Measurements from ENCODE around the gene NENF. TPM values are rescaled to one million over a fixed set of nuclear protein-coding genes. Genes with fewer than 3 reads are reported as not detected.
"Not testable (repeated sequence)": the region's sequence is repeated elsewhere in the genome, so short reads cannot be mapped to it uniquely, and the experiment has no call there.

Gene NENF
- total RNA-seq, 4 donors from 2014 or later = 42.8 to 113 (median 75.7) TPM

DNA sequence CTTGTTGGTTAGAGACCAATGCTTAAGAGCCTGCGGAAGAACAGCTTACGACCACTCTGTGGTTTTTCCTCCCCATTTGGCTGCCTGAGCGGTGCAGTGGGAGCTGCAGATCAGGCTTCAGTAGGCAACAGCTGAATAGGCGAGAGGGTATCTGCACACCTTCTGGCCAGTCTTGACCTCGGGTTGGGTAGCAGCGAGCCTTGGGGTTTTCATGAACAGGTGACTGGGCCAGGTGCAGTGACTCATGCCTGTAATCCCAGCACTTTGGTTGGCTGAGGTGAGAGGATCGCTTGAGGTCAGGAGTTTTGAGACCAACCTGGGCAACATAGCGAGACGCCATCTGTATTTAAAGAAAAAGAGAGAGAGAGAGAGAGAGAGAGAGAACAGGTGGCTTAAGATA is 41.0 kb downstream of the NENF start:
- WGBS, 2 donors (ENCODE audit: low coverage in 1 of 2) = 70 to 93% methylated on average over 2 to 5 of the region's 9 CpGs
- no peak for TF ChIP-seq POLR2A (IDR thresholded peaks at IDR 0.05)
- H3K36me3 ChIP-seq = no peaks in the 10 kb centered on the region
- no peak overlapping the region for H3K27ac ChIP-seq
- peaks cover 0 to 26% (median 11%) of the 10 kb centered on the region in 3 donors for H3K4me1 ChIP-seq
- H3K27me3 ChIP-seq = no peaks in the 10 kb centered on the region
- H3K4me3 ChIP-seq = no peak overlapping the region
- H3K9me3 ChIP-seq = no peaks in the 10 kb centered on the region
- ATAC-seq = no peak

- Histone ChIP-seq H3K27me3 (no peaks in the 10 kb centered on the region), H3K27ac (no peak overlapping the region), H3K36me3 (no peaks in the 10 kb centered on the region), H3K9me3 (no peaks in the 10 kb centered on the region), H3K4me1 (peaks cover 0 to 17% (median 5%) of the 10 kb centered on the region in 3 donors), H3K4me3 (no peak overlapping the region)
- TF ChIP-seq EP300 (IDR thresholded peaks at IDR 0.05) (no peak), POLR2A (IDR thresholded peaks at IDR 0.05) (no peak), POLR2AphosphoS5 (IDR thresholded peaks at IDR 0.05) (no peak), CTCF (IDR thresholded peaks at IDR 0.05) (no peak)
- WGBS, 2 donors (ENCODE audit: low coverage in 1 of 2) = 60 to 80% methylated on average over 1 to 4 of the region's 4 CpGs
- no peak for ATAC-seq
These were observed 42.4 kb downstream of the NENF start for GRCh38 chr1:212475151-212475550.

- ATAC-seq, H3K9me3 ChIP-seq, H3K36me3 ChIP-seq, H3K4me3 ChIP-seq, H3K27ac ChIP-seq, H3K27me3 ChIP-seq: not testable (repeated sequence)
- 80 to 89% methylated on average over 1 of the region's 3 CpGs for WGBS, 2 donors (ENCODE audit: low coverage in 1 of 2)
- peaks cover 0 to 10% (median 0%) of the 10 kb centered on the region in 3 donors for H3K4me1 ChIP-seq
These were observed 43.1 kb downstream of the NENF start for GRCh38 chr1:212475831-212476230.

DNA sequence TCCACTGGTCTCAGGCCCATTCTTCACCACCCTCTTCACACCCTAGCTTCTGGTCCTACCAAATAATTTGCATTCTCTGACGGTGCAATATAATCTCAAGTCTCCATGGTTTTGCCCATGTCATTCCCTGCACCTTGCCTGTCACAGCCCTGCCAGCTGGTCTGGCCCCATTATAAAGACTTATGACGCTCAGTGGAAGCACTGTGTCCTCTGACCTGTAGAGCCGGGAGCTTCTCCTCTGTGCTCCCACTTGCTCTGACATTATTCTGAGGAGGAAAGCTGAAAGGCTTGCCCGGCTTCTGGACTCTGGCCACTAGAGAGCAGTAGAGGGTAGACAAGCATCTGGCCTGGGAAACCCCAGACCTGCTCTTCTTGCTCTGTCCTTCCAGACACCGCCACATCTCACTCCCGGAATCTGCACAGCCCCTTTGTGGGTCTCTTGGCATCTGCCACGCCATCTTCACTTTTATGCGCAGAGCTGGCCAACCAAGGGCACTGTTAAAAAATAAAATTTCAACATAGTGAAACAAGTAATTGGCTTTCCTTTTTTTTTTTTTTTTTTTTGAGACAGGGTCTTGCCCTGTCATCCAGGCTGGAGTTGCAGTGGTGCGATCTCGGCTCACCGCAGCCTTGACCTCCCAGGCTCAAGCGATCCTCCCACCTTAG is 44.4 kb downstream of the NENF start:
- H3K4me1 ChIP-seq = peaks cover 0 to 8% (median 0%) of the 10 kb centered on the region in 3 donors
- TF ChIP-seq CTCF (IDR thresholded peaks at IDR 0.05) = peak; percentile 86 to 93 (median 88)
- no peak for TF ChIP-seq POLR2AphosphoS5 (IDR thresholded peaks at IDR 0.05)
- no peak overlapping the region for H3K4me3 ChIP-seq
- no peaks in the 10 kb centered on the region for H3K9me3 ChIP-seq
- no peaks in the 10 kb centered on the region for H3K27me3 ChIP-seq
- H3K36me3 ChIP-seq = no peaks in the 10 kb centered on the region
- no peak overlapping the region for H3K27ac ChIP-seq
- ATAC-seq = peak; percentile 89
- 0 to 23% methylated on average over 1 to 9 of the region's 12 CpGs for WGBS, 2 donors (ENCODE audit: low coverage in 1 of 2)

- WGBS, 2 donors (ENCODE audit: low coverage in 1 of 2) = 50 to 70% methylated on average over 3 to 8 of the region's 8 CpGs
- TF ChIP-seq POLR2A (IDR thresholded peaks at IDR 0.05) (no peak), POLR2AphosphoS5 (IDR thresholded peaks at IDR 0.05) (no peak), EP300 (IDR thresholded peaks at IDR 0.05) (no peak), CTCF (IDR thresholded peaks at IDR 0.05) (no peak)
- Histone ChIP-seq H3K4me1 (peaks cover 0 to 8% (median 0%) of the 10 kb centered on the region in 3 donors), H3K27me3 (no peaks in the 10 kb centered on the region), H3K9me3 (no peaks in the 10 kb centered on the region), H3K27ac (no peak overlapping the region), H3K36me3 (no peaks in the 10 kb centered on the region), H3K4me3 (no peak overlapping the region)
- ATAC-seq = no peak
These were observed 45.2 kb downstream of the NENF start for GRCh38 chr1:212477680-212478466.
